Fibroblast of skin of right biceps (primary cell): ENCODE results near the gene KLF4.
A peak's percentile ranks its signal among the peaks of the same experiment; 100 is the strongest.
"Not testable (repeated sequence)": the region's sequence is repeated elsewhere in the genome, so short reads cannot be mapped to it uniquely, and the experiment has no call there.

ENCODE experiments used
- DNase-seq: peaks from one replicate; pipeline ENCODE4 v3.0.0-alpha.2; 2013

KLF4 gene

GRCh38 chr9:107489687-107490605 is at the start of gene KLF4:
TSS of gene KLF4 (minus strand) at chr9:107489769. CDS start at chr9:107489172, 597 bp downstream.
- DNase-seq = peak; percentile 96

DNA sequence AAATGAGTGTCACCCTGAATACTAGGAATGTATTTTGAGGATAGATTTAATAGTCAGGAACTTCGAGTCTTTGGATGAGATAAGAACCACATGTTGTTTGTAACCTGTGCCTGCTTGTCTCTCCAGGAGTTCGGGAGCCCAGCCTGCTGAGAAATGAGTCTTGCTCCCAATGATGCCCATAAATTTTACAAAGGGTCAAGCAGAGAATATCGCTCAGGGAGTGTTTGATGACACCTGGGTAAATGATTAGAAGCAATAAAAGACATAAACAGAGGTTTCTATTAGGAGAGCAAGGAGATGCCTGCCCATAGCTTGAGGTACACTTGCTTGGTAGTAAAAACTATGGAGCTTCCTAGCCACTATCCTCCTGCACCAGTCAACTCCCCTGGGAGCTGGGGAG is 46.9 kb upstream of the KLF4 start:
- no peak for DNase-seq

- DNase-seq = no peak
Observed at GRCh38 chr9:107534510-107535078, 45.0 kb upstream of the KLF4 start.

- no peak for DNase-seq
Observed at GRCh38 chr9:107530679-107531078, 41.1 kb upstream of the KLF4 start.

DNA sequence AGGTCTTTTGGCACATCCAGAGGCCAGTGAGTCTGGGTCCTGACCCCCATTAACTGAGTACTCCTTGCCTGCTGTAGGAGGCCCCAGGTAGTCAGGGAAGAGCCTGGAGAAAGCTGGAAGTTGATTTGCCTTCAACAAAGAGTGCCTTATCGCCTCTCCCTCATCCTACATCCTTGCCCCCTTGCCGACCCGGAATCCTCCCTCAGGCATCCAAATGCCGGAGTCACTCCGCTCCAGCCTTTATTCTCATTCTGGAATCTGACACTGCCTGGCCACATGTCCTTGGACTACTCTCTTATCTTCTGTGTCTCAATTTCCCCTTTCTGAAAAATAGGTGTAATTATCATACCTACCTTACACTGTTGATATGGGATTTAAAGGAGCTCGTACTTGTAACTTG is 39.1 kb upstream of the KLF4 start:
- no peak for DNase-seq

DNA sequence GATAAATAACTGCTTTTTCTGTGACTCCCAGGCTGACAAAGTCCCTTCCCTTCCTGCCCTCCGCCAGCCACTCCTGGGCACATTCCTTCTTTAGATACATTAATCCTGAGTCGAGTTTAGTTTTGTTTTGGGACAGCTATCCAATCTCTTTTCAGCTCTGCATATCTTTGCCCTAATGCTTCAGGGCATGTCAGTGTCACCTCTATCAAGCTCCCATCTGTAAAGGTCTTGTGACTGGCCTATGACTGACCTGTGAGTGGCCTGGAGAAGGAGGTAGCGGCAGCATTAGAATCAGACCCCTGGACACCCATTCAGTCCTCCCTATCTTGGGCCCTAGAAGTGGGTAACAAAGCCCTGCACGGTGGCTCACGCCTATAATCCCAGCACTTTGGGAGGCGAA is 34.0 kb upstream of the KLF4 start:
- no peak for DNase-seq

GRCh38 chr9:107520186-107520585 is 30.6 kb upstream of the KLF4 start:
- no peak for DNase-seq

- DNase-seq = no peak
Observed at GRCh38 chr9:107518037-107518807, 28.7 kb upstream of the KLF4 start.

GRCh38 chr9:107513464-107514100 is 24.0 kb upstream of the KLF4 start:
- no peak for DNase-seq

DNA sequence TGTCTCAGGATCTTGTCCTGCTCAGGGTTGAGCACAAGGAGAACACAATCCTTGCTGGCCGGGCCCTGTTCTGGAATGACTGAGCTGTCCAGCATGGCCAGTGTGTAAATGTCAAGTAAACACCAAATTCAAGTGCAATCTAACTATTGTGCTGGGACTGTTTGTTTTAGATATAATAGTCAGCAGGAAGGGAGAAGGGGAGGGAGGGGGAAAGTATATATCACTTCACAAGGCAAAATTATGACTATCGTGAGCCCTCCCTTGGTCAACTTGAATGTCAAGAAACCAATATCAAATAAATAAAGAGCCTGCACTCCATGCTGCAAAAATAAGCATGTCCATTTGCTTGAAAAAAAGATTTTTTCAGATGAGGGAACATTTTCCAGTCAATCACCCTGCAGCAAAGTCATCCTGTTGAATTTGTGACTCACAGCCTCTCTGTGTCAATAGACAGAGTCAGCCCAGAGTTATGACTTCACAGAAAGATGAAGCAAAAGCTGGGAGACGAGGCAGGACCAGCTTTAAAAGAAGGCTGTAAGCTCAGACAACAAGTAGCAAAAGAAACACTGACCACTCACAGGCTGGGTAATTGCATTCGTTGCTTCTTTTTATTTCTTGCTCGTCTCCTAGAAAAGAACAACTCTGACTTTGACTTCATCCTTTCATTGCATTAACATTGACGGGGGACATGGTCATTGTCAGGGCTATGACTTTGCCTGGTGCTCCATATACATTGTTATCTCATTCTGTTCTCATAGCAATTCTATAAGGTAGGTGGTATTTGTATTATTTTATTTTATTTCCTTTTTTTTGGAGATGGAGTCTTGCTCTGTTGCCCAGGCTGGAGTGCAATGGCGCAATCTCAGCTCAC is 15.3 kb upstream of the KLF4 start:
- DNase-seq = peak; percentile 86

- DNase-seq = no peak
Observed at GRCh38 chr9:107502464-107502863, 12.9 kb upstream of the KLF4 start.

DNA sequence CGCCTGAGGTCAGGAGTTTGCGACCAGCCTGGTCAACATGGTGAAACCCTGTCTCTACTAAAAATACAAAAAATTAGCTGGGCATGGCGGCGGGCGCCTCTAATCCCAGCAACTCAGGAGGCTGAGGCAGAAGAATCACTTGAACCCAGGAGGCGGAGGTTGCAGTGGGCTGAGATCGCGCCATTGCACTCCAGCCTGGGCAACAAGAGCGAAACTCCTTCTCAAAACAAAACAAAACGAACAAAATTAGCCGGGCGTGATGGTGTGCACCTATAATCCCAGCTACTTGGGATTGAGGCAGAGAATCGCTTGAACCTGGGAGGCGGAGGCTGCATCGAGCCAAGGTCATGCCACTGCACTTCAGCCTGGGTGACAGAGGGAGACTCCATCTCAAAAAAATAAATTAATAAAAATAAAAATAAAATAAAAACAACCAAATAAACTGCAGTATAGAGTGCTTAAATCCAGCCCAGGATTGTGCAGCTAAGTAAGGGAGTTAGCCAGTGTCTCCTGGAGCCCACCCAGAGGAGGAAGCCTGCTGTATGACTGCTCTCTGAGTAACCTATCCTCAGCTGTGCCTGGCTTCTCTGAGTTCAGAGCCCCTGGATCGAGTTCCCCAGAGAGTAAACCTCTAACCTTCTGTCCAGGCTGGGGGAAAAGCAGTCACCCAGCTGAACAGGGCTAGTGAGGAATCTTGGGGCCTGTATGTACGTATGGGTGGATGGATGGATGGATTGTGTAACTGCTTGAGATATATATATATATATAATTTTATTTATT is 11.0 kb upstream of the KLF4 start:
- DNase-seq = peak; percentile 56

- DNase-seq = no peak
Observed at GRCh38 chr9:107496976-107497375, 7.4 kb upstream of the KLF4 start.

- no peak for DNase-seq
Observed at GRCh38 chr9:107492381-107492970, 2.9 kb upstream of the KLF4 start.

- no peak for DNase-seq
Observed at GRCh38 chr9:107491081-107492053, 1.8 kb upstream of the KLF4 start.

DNA sequence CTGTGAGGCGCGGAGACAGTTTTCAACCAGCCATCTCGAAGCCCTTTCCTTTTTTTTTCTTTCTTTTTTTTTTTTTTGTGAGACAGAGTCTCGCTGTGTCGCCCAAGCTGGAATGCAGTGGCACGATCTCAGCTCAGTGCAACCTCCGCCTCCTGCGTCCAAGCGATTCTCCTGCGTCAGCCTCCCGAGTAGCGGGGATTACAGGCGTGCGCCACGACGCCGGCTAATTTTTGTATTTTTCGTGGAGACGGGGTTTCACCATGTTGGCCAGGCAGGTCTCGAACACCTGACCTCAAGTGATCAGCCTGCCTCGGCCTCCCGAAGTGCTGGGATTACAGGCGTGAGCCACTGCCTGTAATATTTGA is 1.0 kb upstream of the KLF4 start:
- DNase-seq = not testable (repeated sequence)

DNA sequence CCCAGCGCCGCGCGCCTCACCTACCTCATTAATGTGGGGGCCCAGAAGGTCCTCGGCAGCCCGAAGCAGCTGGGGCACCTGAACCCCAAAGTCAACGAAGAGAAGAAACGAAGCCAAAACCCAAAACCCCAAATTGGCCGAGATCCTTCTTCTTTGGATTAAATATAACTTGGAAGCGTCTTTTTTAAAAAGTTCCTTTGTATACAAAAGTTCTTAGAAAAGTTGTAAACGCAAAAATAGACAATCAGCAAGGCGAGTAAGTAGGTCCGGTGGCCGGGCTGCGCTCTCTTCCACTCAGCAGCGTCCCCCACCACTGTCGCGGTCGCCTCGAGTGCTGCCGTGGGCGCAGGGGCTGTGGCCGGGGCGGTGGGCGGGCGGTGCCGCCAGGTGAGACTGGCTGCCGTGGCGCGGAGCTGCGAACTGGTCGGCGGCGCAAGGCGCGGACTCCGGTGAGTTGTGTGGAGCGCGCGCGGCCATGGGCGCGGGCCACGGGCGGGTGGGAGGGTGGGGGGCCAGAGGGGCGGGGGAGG is 360 bp downstream of the KLF4 start:
- DNase-seq = no peak

DNA sequence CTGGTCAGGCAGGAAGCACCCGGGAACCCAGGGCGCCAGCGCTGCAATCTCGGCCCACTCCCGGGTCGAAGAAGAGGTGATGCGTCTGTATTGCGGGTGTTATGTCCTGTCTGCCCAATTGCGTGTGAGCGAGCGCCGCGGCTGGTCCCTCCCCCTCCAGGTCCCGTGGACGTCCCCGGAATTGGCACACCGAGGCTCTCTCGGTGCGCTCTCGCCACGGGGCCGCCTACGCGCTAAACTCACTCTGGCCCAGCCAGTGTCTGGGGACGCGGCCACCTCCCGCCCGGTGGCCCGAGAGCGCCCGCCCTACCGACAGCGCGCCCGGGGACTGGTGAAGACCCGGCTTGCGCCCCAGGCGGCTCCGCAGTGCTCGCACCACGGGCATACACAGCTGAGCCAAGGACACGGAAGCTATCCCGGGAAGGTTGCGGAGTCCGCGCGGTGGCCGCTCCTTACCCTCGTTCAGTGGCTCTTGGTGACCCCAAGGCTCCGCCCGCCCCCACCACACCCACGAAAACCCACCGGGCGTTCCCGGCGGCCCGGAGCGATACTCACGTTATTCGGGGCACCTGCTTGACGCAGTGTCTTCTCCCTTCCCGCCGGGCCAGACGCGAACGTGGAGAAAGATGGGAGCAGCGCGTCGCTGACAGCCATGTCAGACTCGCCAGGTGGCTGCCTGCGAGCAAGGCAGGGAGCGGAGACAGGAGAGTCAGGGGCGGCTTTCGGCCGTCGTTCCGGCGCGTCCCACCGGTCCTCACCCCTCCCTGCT is 1.0 kb downstream of the KLF4 start:
- peak; percentile 20 for DNase-seq
